ENCODE data around the gene PSMC4.

DNA sequence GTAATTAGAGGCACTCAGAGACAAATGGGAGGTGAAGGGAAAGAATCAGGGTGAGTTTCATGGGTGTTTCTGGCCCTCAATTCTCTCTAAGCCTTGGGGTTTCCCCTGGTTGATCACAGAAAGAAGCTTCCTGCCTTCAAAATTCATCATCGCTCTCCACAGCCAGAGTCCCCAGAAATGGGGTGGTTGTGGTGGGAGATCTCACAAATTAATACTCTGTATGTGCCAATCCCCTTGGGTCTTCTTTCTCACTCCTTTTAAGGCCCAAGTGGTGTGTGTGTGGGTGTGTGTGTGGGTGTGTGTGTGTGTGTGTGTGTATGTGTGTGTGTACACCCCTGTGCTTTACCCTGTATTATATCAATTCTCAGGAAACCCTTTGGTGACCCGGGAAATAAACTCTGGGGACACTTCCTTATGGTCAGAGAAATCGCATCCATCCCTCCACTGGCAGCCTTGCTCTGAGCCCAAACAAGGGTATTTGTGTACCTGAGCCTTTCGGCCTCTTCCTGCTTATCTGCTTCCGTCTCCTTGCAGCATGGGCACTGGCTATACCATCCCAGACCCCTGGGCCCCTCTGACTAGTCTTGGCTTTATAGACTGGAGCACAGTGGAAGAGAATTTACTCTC, 33.8 kb upstream of the PSMC4 start:
- TF ChIP-seq EZH2 (IDR thresholded peaks at IDR 0.05; ENCODE audit: insufficient read depth, poor library complexity, severe bottlenecking) (no peak), EZH2phosphoT487 (IDR thresholded peaks at IDR 0.05; ENCODE audit: insufficient read depth, low read depth) (no peak)

Measured in GM23248 (cell line).